Upper lobe of left lung (tissue), 4 donors: ENCODE measurements around the gene ZNF775.
A peak's percentile ranks its signal among the peaks of the same experiment; 100 is the strongest.

Experiments used
- CTCF ChIP-seq, 6 experiments: fragments of 450-650 bp in 4 of 6; fragments of 200-600 bp in 2 of 6; sonication (generic) in 2 of 6; IDR thresholded peaks; one replicate each; pipeline ENCODE4 v1.5.1; 2016 to 2019; ENCODE audit warnings: antibody characterized with exemption in 6 of 6
- EP300 ChIP-seq, 4 donors: sonication (generic); formaldehyde crosslinking; IDR thresholded peaks; one replicate each; pipeline ENCODE4 v1.5.1; 2017; ENCODE audit warnings: antibody characterized with exemption in 4 of 4, control low read depth in 2 of 4
- POLR2A ChIP-seq, 4 donors: fragments of 450-650 bp; IDR thresholded peaks; one replicate each; pipeline ENCODE4 v1.5.1; 2016 to 2017; ENCODE audit warnings: antibody characterized with exemption in 4 of 4, mild to moderate bottlenecking in 2 of 4
- POLR2AphosphoS5 ChIP-seq, 2 donors: sonication (generic); formaldehyde crosslinking; IDR thresholded peaks; one replicate each; pipeline ENCODE4 v1.5.1; 2017; ENCODE audit warnings: antibody characterized with exemption in 2 of 2

- TF ChIP-seq CTCF (IDR thresholded peaks at IDR 0.05) (peak; percentile 54 to 96 (median 81)), POLR2A (IDR thresholded peaks at IDR 0.05) (no peak), POLR2AphosphoS5 (IDR thresholded peaks at IDR 0.05) (peak in 1 of 2 donors; percentile 56), EP300 (IDR thresholded peaks at IDR 0.05) (no peak)
Measured at GRCh38 chr7:150388709-150389531, 9.8 kb downstream of the ZNF775 start.
